ENCODE data around the gene PRKAG3. TPM values are rescaled to one million over a fixed set of nuclear protein-coding genes. Genes with fewer than 3 reads are reported as not detected.
A peak's percentile ranks its signal among the peaks of the same experiment; 100 is the strongest.

PRKAG3 gene
- total and polyA plus RNA-seq, 8 donors, result not detected

GRCh38 chr2:218860950-218861381 lies 29.4 kb upstream of the PRKAG3 start:
- TF ChIP-seq POLR2AphosphoS5 (IDR thresholded peaks at IDR 0.05) (no peak), POLR2A (IDR thresholded peaks at IDR 0.05) (no peak), CTCF (IDR thresholded peaks at IDR 0.05) (no peak), EP300 (IDR thresholded peaks at IDR 0.05) (no peak)
- DNase-seq, result peak in 1 of 2 donors; percentile 88
- Histone ChIP-seq H3K4me1 (peaks cover 24 to 32% (median 27%) of the 10 kb centered on the region in 4 donors), H3K36me3 (no peaks in the 10 kb centered on the region), H3K27me3 (peaks cover 25 to 100% (median 79%) of the 10 kb centered on the region in 3 donors), H3K9me3 (no peaks in the 10 kb centered on the region), H3K27ac (peak overlapping the region in 2 of 5 donors; percentile 44 to 46), H3K4me3 (peak overlapping the region in 3 of 4 donors; percentile 35 to 51 (median 39))
- WGBS, 5 donors, result 2 to 4% (median 3%) methylated on average over 19 to 21 of the region's 21 CpGs
- intact Hi-C loops (cut with DNase I; ENCODE audit: low total_unique reads), result no loop called here

DNA sequence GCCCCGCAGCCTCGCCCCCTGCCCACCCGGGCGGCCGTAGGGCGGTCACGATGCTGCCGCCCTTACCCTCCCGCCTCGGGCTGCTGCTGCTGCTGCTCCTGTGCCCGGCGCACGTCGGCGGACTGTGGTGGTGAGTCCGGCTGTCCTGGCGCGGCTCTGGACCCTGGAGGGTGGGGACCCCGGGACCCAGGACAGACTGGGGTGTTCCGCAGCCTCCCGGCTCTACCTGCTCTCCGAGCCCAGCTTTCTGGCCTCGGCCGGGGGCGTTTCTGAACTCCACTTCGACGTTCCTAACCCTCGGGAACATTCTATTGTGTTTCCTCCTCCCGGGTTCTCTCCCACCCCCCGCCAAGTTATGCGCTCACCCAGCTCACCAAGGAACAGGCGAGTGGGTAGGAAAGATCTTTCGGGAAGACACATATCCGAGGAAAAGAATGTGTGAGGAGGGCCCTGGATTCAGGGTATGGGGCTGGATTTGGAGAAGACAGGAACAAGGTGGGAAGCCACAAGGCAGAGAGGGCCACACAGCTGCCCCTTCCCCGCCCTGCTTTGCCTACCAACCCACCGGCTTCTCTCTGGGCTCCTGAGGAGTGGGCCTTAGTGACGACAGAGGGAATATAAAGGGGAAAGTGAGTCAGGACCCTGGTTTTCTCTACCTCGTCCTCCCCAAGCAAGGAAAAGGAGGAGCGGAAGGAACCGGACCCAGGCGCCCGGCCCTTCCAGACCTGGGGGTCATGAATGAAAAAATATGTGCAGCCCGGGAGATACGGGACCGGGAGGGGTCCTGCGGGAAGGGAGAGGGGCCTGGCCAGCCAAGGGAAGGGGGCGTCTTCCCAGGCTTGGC lies 28.6 kb upstream of the PRKAG3 start:
- intact Hi-C loops (cut with DNase I; ENCODE audit: low total_unique reads), result loop anchor here (10.0 kb wide), 1 partner anchor 155 kb away; no protein-coding TSS in a partner anchor
- DNase-seq, result no peak
- H3K9me3 ChIP-seq, result no peaks in the 10 kb centered on the region
- peak overlapping the region in 3 of 5 donors; percentile 26 to 51 (median 44) for H3K27ac ChIP-seq
- H3K4me1 ChIP-seq, result peaks cover 24 to 32% (median 27%) of the 10 kb centered on the region in 4 donors
- WGBS, 5 donors, result 2 to 5% (median 3%) methylated on average over 25 to 47 of the region's 47 CpGs
- TF ChIP-seq CTCF (IDR thresholded peaks at IDR 0.05) (no peak), POLR2AphosphoS5 (IDR thresholded peaks at IDR 0.05) (no peak), EP300 (IDR thresholded peaks at IDR 0.05) (no peak), POLR2A (IDR thresholded peaks at IDR 0.05) (no peak)
- H3K36me3 ChIP-seq, result no peaks in the 10 kb centered on the region
- H3K4me3 ChIP-seq, result peak overlapping the region; percentile 35 to 51 (median 44)
- peaks cover 25 to 100% (median 84%) of the 10 kb centered on the region in 3 donors for H3K27me3 ChIP-seq

DNA sequence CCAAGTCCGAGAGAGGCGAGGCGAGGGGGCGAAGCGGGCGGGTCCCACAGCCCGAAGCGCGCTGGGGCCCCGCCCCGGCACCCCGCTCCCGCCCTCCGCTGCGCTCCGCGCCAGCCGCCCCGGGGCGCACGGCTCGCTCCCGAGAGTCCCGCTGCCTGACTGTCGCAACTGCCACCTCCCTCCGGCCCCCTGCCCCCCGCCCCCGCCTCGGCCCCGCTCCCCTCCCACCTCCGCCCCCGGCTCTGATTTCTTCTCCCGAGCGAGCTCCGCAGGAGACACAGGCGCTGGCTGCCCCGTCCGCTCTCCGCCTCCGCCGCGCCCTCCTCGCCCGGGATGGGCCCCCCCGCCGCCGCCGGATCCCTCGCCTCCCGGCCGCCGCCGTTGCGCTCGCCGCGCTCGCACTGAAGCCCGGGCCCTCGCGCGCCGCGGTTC lies 28.0 kb upstream of the PRKAG3 start, which contains the start of gene WNT6:
Gene WNT6 (plus strand): TSS at position 250 of the 432 bp plus-strand sequence. CDS start 233 bp downstream, outside the sequence.
- no peak for TF ChIP-seq CTCF (IDR thresholded peaks at IDR 0.05)
- TF ChIP-seq EP300 (IDR thresholded peaks at IDR 0.05), result no peak
- TF ChIP-seq POLR2A (IDR thresholded peaks at IDR 0.05), result no peak
- no peak for TF ChIP-seq POLR2AphosphoS5 (IDR thresholded peaks at IDR 0.05)
- peak in 1 of 2 donors; percentile 62 for DNase-seq
- Histone ChIP-seq H3K9me3 (no peaks in the 10 kb centered on the region), H3K27me3 (peaks cover 25 to 100% (median 79%) of the 10 kb centered on the region in 3 donors), H3K36me3 (no peaks in the 10 kb centered on the region), H3K27ac (peak within 1 kb of the TSS in 3 of 5 donors; percentile 26 to 51 (median 44)), H3K4me3 (peak within 1 kb of the TSS; percentile 35 to 51 (median 44)), H3K4me1 (peaks cover 24 to 32% (median 27%) of the 10 kb centered on the region in 4 donors)
- WGBS, 5 donors, result 0 to 1% (median 1%) methylated on average over 19 to 64 of the region's 64 CpGs
- intact Hi-C loops (cut with DNase I; ENCODE audit: low total_unique reads), result loop anchor here (10.0 kb wide), 1 partner anchor 155 kb away; no protein-coding TSS in a partner anchor
